ENCODE measurements around the gene SDK1. TPM values are rescaled to one million over a fixed set of nuclear protein-coding genes. Genes with fewer than 3 reads are reported as not detected.

Gene SDK1
- total RNA-seq, 2 experiments from 2014 or later = 0.20 to 0.25 TPM

DNA sequence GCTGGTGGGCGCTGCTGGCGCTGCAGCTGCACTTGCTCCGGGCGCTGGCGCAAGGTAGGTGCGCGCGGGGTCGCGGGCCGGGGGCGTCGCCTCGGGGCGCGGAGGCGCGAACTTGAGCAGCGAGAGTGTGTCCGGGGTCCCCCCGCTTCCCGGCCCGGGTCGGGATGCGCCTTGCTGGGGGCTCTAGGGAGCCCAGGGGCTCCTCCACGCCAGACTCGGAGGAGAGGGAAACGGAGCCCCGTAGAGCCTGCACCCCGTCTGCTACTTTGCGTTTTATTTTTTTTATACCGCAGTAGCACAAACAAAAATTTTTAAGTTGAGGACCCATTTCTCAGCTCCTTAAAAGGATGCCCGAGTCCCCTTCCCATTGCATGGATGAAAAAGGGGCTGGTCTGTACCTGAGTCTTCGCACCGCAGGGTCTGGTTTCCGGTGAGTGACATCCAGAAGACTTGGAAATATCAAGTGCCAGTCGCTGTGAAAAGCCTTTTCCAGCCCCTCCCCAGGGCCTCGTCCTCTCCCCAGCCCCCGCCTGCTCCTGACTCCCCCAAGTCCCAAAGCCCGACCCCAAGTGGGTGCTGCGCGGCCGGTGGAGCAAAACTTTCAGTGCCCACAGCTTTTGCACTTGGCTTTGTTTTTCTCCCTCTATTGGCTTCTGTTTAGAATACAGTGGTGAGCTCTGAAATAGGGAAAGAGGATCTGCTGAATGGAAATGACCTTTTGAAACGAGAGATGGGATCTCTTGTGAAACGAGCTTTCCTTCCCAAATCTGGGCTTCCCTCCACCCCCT lies 973 bp downstream of the SDK1 start:
- Mint-ChIP-seq H3K27ac (peak overlapping the region; percentile 35), H3K9me3 (no peaks in the 10 kb centered on the region), H3K4me3 (peak overlapping the region; percentile 75), H3K36me3 (no peaks in the 10 kb centered on the region), H3K27me3 (peaks cover 52% of the 10 kb centered on the region), H3K4me1 (peaks cover 5% of the 10 kb centered on the region)
- POLR2A ChIA-PET = no interaction called here
- DNase-seq (peak; percentile 49), ATAC-seq (ENCODE audit: low read depth) (no peak)

GRCh38 chr7:3302681-3303320 lies 1.7 kb downstream of the SDK1 start:
- POLR2A ChIA-PET = no interaction called here
- DNase-seq (no peak), ATAC-seq (ENCODE audit: low read depth) (no peak)
- H3K9me3 Mint-ChIP-seq = no peaks in the 10 kb centered on the region
- no peaks in the 10 kb centered on the region for H3K36me3 Mint-ChIP-seq
- H3K27me3 Mint-ChIP-seq = peaks cover 54% of the 10 kb centered on the region
- peaks cover 5% of the 10 kb centered on the region for H3K4me1 Mint-ChIP-seq
- H3K4me3 Mint-ChIP-seq = peak overlapping the region; percentile 75
- H3K27ac Mint-ChIP-seq = no peak overlapping the region

DNA sequence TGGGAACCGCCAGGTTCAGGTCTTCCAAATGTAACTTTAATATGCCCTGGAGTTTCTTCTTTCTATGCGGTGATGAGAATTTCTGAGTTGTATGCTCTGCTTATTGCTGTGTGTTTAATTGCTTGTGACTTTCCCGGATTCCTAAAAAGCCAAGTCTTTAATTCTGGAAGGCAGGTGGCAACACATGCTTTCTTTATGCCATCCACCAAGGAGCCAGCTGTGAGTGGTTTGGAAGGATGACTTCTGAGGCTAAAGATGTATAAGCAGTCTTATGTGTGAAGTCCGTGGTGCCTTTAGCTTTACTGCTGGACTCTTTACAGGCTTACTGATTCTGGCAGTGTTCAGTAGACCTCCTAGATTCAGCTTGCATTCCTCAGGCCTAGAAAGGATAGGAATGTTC lies 3.1 kb downstream of the SDK1 start:
- POLR2A ChIA-PET = no interaction called here
- H3K27me3 Mint-ChIP-seq = peaks cover 55% of the 10 kb centered on the region
- H3K9me3 Mint-ChIP-seq = no peaks in the 10 kb centered on the region
- H3K4me3 Mint-ChIP-seq = no peak overlapping the region
- ATAC-seq (ENCODE audit: low read depth) (no peak), DNase-seq (no peak)
- H3K4me1 Mint-ChIP-seq = peaks cover 5% of the 10 kb centered on the region
- no peaks in the 10 kb centered on the region for H3K36me3 Mint-ChIP-seq
- H3K27ac Mint-ChIP-seq = no peak overlapping the region

DNA sequence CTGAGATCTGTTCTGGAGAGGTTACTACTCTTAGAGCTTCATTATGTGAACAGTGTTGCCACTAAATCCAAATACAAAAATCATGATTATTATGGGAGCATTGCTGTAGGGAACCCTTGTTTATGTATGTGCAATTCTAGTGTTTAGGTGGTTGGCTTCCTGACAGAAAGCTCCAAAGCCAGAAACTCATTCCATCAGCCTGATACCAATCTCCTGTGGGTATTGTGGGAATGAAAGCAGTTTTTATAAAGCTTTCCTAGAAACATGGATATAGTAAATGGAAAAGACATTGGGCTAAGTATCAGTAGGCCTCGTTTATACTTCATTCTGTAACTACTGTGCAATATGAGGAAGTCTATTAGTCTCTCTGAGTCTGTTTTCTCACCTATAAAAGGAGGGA lies 6.4 kb downstream of the SDK1 start:
- no peak overlapping the region for H3K27ac Mint-ChIP-seq
- H3K4me3 Mint-ChIP-seq = no peak overlapping the region
- no peaks in the 10 kb centered on the region for H3K9me3 Mint-ChIP-seq
- peaks cover 51% of the 10 kb centered on the region for H3K27me3 Mint-ChIP-seq
- ATAC-seq (ENCODE audit: low read depth) (no peak), DNase-seq (no peak)
- H3K4me1 Mint-ChIP-seq = no peaks in the 10 kb centered on the region
- POLR2A ChIA-PET = no interaction called here
- H3K36me3 Mint-ChIP-seq = no peaks in the 10 kb centered on the region

- ATAC-seq (ENCODE audit: low read depth) (no peak), DNase-seq (no peak)
- peaks cover 40% of the 10 kb centered on the region for H3K27me3 Mint-ChIP-seq
- no peaks in the 10 kb centered on the region for H3K9me3 Mint-ChIP-seq
- no peaks in the 10 kb centered on the region for H3K36me3 Mint-ChIP-seq
- POLR2A ChIA-PET = interaction anchor here (0.6 kb wide), 1 partner anchor 349 kb away, joined by 5 read pairs; no protein-coding TSS in a partner anchor
- H3K27ac Mint-ChIP-seq = no peak overlapping the region
- no peak overlapping the region for H3K4me3 Mint-ChIP-seq
- no peaks in the 10 kb centered on the region for H3K4me1 Mint-ChIP-seq
Observed at GRCh38 chr7:3309140-3309539, 8.1 kb downstream of the SDK1 start.

- POLR2A ChIA-PET = interaction anchor here (0.6 kb wide), 1 partner anchor 348 kb away, joined by 5 read pairs; no protein-coding TSS in a partner anchor
- Mint-ChIP-seq H3K27me3 (peaks cover 39% of the 10 kb centered on the region), H3K9me3 (no peaks in the 10 kb centered on the region), H3K4me1 (no peaks in the 10 kb centered on the region), H3K27ac (no peak overlapping the region), H3K36me3 (no peaks in the 10 kb centered on the region), H3K4me3 (no peak overlapping the region)
- DNase-seq (no peak), ATAC-seq (ENCODE audit: low read depth) (no peak)
Observed at GRCh38 chr7:3309956-3310355, 8.9 kb downstream of the SDK1 start.

GRCh38 chr7:3310884-3311283 lies 9.8 kb downstream of the SDK1 start:
- H3K27me3 Mint-ChIP-seq = peaks cover 32% of the 10 kb centered on the region
- DNase-seq = no peak
- POLR2A ChIA-PET = no interaction called here

GRCh38 chr7:3312583-3312982 lies 11.5 kb downstream of the SDK1 start:
- peaks cover 31% of the 10 kb centered on the region for H3K27me3 Mint-ChIP-seq
- H3K4me3 Mint-ChIP-seq = no peak overlapping the region

More at GRCh38 chr7:3310884-3311283, 9.8 kb downstream of the SDK1 start:
- H3K4me3 Mint-ChIP-seq = no peak overlapping the region
- H3K9me3 Mint-ChIP-seq = no peaks in the 10 kb centered on the region
- H3K4me1 Mint-ChIP-seq = no peaks in the 10 kb centered on the region
- H3K36me3 Mint-ChIP-seq = no peaks in the 10 kb centered on the region
- H3K27ac Mint-ChIP-seq = no peak overlapping the region
- no peak for ATAC-seq (ENCODE audit: low read depth)

GRCh38 chr7:3318874-3319273 lies 17.8 kb downstream of the SDK1 start:
- Mint-ChIP-seq H3K27ac (no peak overlapping the region), H3K4me3 (no peak overlapping the region), H3K9me3 (peaks cover 1% of the 10 kb centered on the region), H3K4me1 (no peaks in the 10 kb centered on the region), H3K36me3 (peaks cover 2% of the 10 kb centered on the region), H3K27me3 (peaks cover 6% of the 10 kb centered on the region)
- POLR2A ChIA-PET = no interaction called here
- ATAC-seq (ENCODE audit: low read depth) (no peak), DNase-seq (no peak)

More at GRCh38 chr7:3312583-3312982, 11.5 kb downstream of the SDK1 start:
- ATAC-seq (ENCODE audit: low read depth) = no peak
- Mint-ChIP-seq H3K4me1 (no peaks in the 10 kb centered on the region), H3K9me3 (no peaks in the 10 kb centered on the region), H3K27ac (no peak overlapping the region), H3K36me3 (no peaks in the 10 kb centered on the region)
- DNase-seq = no peak
- POLR2A ChIA-PET = no interaction called here

GRCh38 chr7:3321206-3321605 lies 20.2 kb downstream of the SDK1 start:
- ATAC-seq (ENCODE audit: low read depth) (no peak), DNase-seq (no peak)
- H3K9me3 Mint-ChIP-seq = peaks cover 1% of the 10 kb centered on the region
- POLR2A ChIA-PET = no interaction called here
- peaks cover 2% of the 10 kb centered on the region for H3K36me3 Mint-ChIP-seq
- no peak overlapping the region for H3K4me3 Mint-ChIP-seq
- H3K27ac Mint-ChIP-seq = no peak overlapping the region
- H3K4me1 Mint-ChIP-seq = no peaks in the 10 kb centered on the region
- peaks cover 4% of the 10 kb centered on the region for H3K27me3 Mint-ChIP-seq

DNA sequence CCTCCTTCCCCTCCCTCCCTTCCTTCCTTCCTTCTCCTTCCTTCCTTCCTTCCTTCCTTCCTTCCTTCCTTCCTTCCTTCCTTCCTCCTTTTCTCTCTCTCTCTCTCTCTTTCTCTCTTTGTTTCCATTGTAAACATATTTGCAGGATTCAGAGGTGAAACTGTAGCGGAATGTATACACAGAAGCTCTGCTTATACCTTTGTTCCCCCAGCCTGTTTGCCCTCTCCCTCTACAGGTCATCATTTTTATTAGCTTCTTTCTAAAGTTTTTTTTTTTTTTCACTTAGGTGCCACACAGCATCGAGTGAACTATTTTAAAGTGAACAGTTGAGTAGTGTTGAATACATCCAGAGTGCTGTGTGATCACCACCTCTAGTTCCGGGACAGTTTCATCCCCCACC lies 20.7 kb downstream of the SDK1 start:
- Mint-ChIP-seq H3K36me3 (peaks cover 2% of the 10 kb centered on the region), H3K27me3 (peaks cover 4% of the 10 kb centered on the region), H3K9me3 (peaks cover 1% of the 10 kb centered on the region), H3K27ac (no peak overlapping the region), H3K4me1 (no peaks in the 10 kb centered on the region), H3K4me3 (no peak overlapping the region)
- ATAC-seq (ENCODE audit: low read depth) (no peak), DNase-seq (no peak)
- POLR2A ChIA-PET = no interaction called here

- POLR2A ChIA-PET = no interaction called here
- H3K4me3 Mint-ChIP-seq = no peak overlapping the region
- ATAC-seq (ENCODE audit: low read depth) = no peak
- peaks cover 1% of the 10 kb centered on the region for H3K9me3 Mint-ChIP-seq
- H3K36me3 Mint-ChIP-seq = peaks cover 2% of the 10 kb centered on the region
- no peaks in the 10 kb centered on the region for H3K4me1 Mint-ChIP-seq
- DNase-seq = no peak
- no peak overlapping the region for H3K27ac Mint-ChIP-seq
- peaks cover 2% of the 10 kb centered on the region for H3K27me3 Mint-ChIP-seq
Observed at GRCh38 chr7:3326246-3326645, 25.2 kb downstream of the SDK1 start.

DNA sequence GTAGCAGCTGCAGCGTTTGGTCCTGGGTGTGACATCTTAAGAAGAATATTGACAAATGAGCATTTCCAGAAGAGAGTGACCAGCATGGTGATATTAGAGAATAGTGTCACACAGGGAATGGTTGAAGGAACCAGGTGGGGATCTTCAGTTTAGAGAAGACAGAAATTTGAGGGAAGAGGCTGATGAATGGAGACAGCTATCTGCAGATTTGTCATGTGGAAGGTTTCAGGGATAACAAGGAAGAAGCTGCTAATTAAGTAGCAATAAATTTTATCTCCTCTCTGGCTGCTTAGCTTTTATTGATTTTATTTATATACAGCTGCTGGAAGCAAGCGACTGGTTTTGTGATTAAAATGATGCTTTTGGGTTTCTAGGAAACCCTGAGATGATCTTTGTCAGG lies 26.0 kb downstream of the SDK1 start:
- DNase-seq (no peak), ATAC-seq (ENCODE audit: low read depth) (no peak)
- no peaks in the 10 kb centered on the region for H3K9me3 Mint-ChIP-seq
- POLR2A ChIA-PET = no interaction called here
- H3K27me3 Mint-ChIP-seq = peaks cover 2% of the 10 kb centered on the region
- H3K27ac Mint-ChIP-seq = no peak overlapping the region
- H3K4me3 Mint-ChIP-seq = no peak overlapping the region
- H3K36me3 Mint-ChIP-seq = peaks cover 2% of the 10 kb centered on the region
- no peaks in the 10 kb centered on the region for H3K4me1 Mint-ChIP-seq

DNA sequence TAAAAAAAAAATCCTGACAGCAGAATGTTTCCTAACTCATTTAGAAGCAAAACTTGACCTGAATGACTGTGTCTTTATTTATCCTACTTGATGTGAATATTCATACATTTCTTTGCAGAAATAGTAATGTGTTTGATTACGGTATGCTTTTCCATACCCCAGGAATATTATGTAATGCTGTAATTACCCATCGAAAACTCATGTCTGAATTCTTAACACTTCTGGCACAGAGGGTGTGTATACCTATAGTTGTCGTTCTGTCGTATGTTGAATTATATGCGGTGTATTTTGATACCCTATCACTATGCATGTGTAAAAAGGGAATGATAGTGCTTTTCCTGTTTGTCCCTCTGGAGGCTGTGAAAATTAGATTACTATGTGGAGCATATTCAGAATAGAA lies 26.6 kb downstream of the SDK1 start:
- Mint-ChIP-seq H3K9me3 (no peaks in the 10 kb centered on the region), H3K27ac (no peak overlapping the region), H3K27me3 (peaks cover 2% of the 10 kb centered on the region), H3K4me3 (no peak overlapping the region), H3K36me3 (peaks cover under 1% of the 10 kb centered on the region), H3K4me1 (no peaks in the 10 kb centered on the region)
- ATAC-seq (ENCODE audit: low read depth) = no peak
- DNase-seq = no peak
- POLR2A ChIA-PET = no interaction called here

Measured in activated naive CD8-positive, alpha-beta T cell treated with anti-CD3 and anti-CD28 coated beads, Interleukin-2, amount 10 ng/mL, durations not matched to agents 7 days and 5 days (primary cell).